H1 (cell line): Measurements from ENCODE around the gene MRPL39. TPM values are rescaled to one million over a fixed set of nuclear protein-coding genes. Genes with fewer than 3 reads are reported as not detected.

Experiments
- CTCF ChIA-PET: fragments of 300-600 bp; sonication (Branson Sonifier 250); formaldehyde crosslinking; loops from one replicate; lab custom pipeline; 2021; ENCODE audit not compliant: partially characterized antibody; lab: Charles Lee
- POLR2A ChIA-PET: fragments of 300-600 bp; sonication (Branson Sonifier 250); formaldehyde crosslinking; loops from one replicate; lab custom pipeline; 2021; ENCODE audit warnings: inconsistent platforms; ENCODE audit not compliant: partially characterized antibody; lab: Charles Lee
- DNase-seq, 2 experiments: peaks; one replicate each; pipeline versions ENCODE4 v3.0.0 to v3.0.0-alpha.2; 2010 to 2022; ENCODE audit warnings: low spot score in 2 of 2, low read depth in 1 of 2, mixed read lengths in 1 of 2
- FAIRE-seq: peaks from 2 replicates; lab custom pipeline; 2011; peaks lifted over from hg19 to GRCh38; lab: Jason Lieb, UNC
- H2AFZ ChIP-seq: 2 replicates; pipeline ENCODE4 v1.8.1; 2012; ENCODE audit warnings: low read length, inconsistent platforms
- H2AK5ac ChIP-seq: 2 replicates; pipeline ENCODE4 v1.6.1; 2013; ENCODE audit warnings: low read depth, low read length
- H2BK120ac ChIP-seq: replicated peaks from 2 replicates; pipeline ENCODE3; 2013; ENCODE audit warnings: low read depth, low read length, inconsistent platforms
- H2BK12ac ChIP-seq: 2 replicates; pipeline ENCODE4 v1.6.1; 2013; ENCODE audit warnings: low read depth, low read length
- H2BK15ac ChIP-seq: 2 replicates; pipeline ENCODE4 v1.6.1; 2013; ENCODE audit warnings: low read length
- H2BK20ac ChIP-seq: 2 replicates; pipeline ENCODE4 v1.6.1; 2013; ENCODE audit warnings: low read length
- H2BK5ac ChIP-seq: 2 replicates; pipeline ENCODE4 v1.6.1; 2013; ENCODE audit warnings: low read depth, low read length
- H3K14ac ChIP-seq: 2 replicates; pipeline ENCODE4 v1.6.1; 2013; ENCODE audit warnings: inconsistent platforms; ENCODE audit not compliant: insufficient read length
- H3K18ac ChIP-seq: 2 replicates; pipeline ENCODE4 v1.6.1; 2013; ENCODE audit warnings: low read length; ENCODE audit errors: extremely low read depth
- H3K23ac ChIP-seq: 2 replicates; pipeline ENCODE4 v1.6.1; 2013; ENCODE audit warnings: inconsistent platforms; ENCODE audit not compliant: insufficient read length
- H3K23me2 ChIP-seq: 2 replicates; pipeline ENCODE4 v1.6.1; 2013; ENCODE audit warnings: low read depth, low read length
- H3K27ac ChIP-seq: 2 replicates; pipeline ENCODE4 v1.6.1; 2011; ENCODE audit warnings: low read depth, low read length, inconsistent platforms
- H3K27me3 ChIP-seq, 4 experiments: replicated peaks in 1 of 4; 1 replicate in 1 of 4; 2 replicates in 3 of 4; pipeline versions ENCODE4 v1.6.1 to v1.8.1; 2011 to 2013; ENCODE audit warnings: low read length in 3 of 4, mild to moderate bottlenecking in 3 of 4, inconsistent platforms in 2 of 4, mixed read lengths in 2 of 4, moderate library complexity in 1 of 4; ENCODE audit not compliant: control insufficient read depth in 3 of 4, insufficient read depth in 3 of 4; ENCODE audit errors: extremely low read depth in 1 of 4
- H3K36me3 ChIP-seq, 4 experiments: 2 replicates each; pipeline versions ENCODE4 v1.6.1 to v1.8.1; 2011 to 2013; ENCODE audit warnings: mild to moderate bottlenecking in 4 of 4, low read length in 3 of 4, moderate library complexity in 2 of 4, control low read depth in 1 of 4, inconsistent platforms in 1 of 4; ENCODE audit not compliant: insufficient read depth in 4 of 4, control insufficient read depth in 2 of 4
- H3K4ac ChIP-seq: replicated peaks from 2 replicates; pipeline ENCODE3; 2013; ENCODE audit warnings: low read length, low read depth, mixed read lengths, inconsistent platforms; ENCODE audit not compliant: insufficient read length
- H3K4me1 ChIP-seq, 4 experiments: replicated peaks in 1 of 4; 1 replicate in 1 of 4; 2 replicates in 3 of 4; pipeline versions ENCODE4 v1.6.1 to v1.8.1; 2011 to 2013; ENCODE audit warnings: low read length in 3 of 4, inconsistent platforms in 2 of 4, mixed read lengths in 1 of 4; ENCODE audit not compliant: insufficient read depth in 4 of 4, control insufficient read depth in 3 of 4
- H3K4me2 ChIP-seq, 2 experiments: 2 replicates each; pipeline versions ENCODE4 v1.6.1 to v1.8.1; 2011 to 2013; ENCODE audit warnings: low read depth in 2 of 2, low read length in 2 of 2, control low read depth in 1 of 2, inconsistent platforms in 1 of 2, mild to moderate bottlenecking in 1 of 2; ENCODE audit not compliant: insufficient read depth in 1 of 2
- H3K4me3 ChIP-seq, 4 experiments: fragments of 200-600, 300-600 bp in 1 of 4; sonication (generic), shearing (Covaris generic), sonication (Bioruptor Twin) in 1 of 4; 2 replicates each; pipeline versions ENCODE4 v1.5.1 to v1.8.1; 2011 to 2016; ENCODE audit warnings: low read length in 4 of 4, low read depth in 3 of 4, control low read depth in 2 of 4, inconsistent platforms in 2 of 4, mild to moderate bottlenecking in 2 of 4, mixed read lengths in 1 of 4, moderate library complexity in 1 of 4; ENCODE audit not compliant: insufficient read depth in 2 of 4; ENCODE audit errors: extremely low read depth in 1 of 4
- H3K56ac ChIP-seq: replicated peaks from 2 replicates; pipeline ENCODE3; 2013; ENCODE audit warnings: low read depth, mild to moderate bottlenecking, mixed read lengths, low read length, inconsistent platforms; ENCODE audit not compliant: insufficient read length
- H3K79me1 ChIP-seq: 2 replicates; pipeline ENCODE4 v1.6.1; 2013; ENCODE audit warnings: low read depth, low read length, control low read depth
- H3K79me2 ChIP-seq, 2 experiments: 2 replicates each; pipeline versions ENCODE4 v1.6.1 to v1.8.1; 2012 to 2013; ENCODE audit warnings: low read length in 2 of 2, mild to moderate bottlenecking in 2 of 2, inconsistent platforms in 1 of 2; ENCODE audit not compliant: insufficient read depth in 2 of 2, control insufficient read depth in 1 of 2
- H3K9ac ChIP-seq, 4 experiments: replicated peaks in 1 of 4; 1 replicate in 1 of 4; 2 replicates in 3 of 4; pipeline versions ENCODE4 v1.6.1 to v1.8.1; 2011 to 2013; ENCODE audit warnings: low read depth in 3 of 4, low read length in 3 of 4, control low read depth in 2 of 4, mild to moderate bottlenecking in 2 of 4, moderate library complexity in 2 of 4, inconsistent platforms in 1 of 4; ENCODE audit errors: extremely low read depth in 1 of 4
- H3K9me3 ChIP-seq, 2 experiments: 2 replicates each; pipeline versions ENCODE4 v1.6.1 to v1.8.1; 2012 to 2013; ENCODE audit warnings: mild to moderate bottlenecking in 2 of 2, moderate library complexity in 2 of 2, control low read depth in 1 of 2, inconsistent platforms in 1 of 2, low read depth in 1 of 2, low read length in 1 of 2, mixed read lengths in 1 of 2; ENCODE audit not compliant: insufficient read depth in 2 of 2
- H4K20me1 ChIP-seq, 2 experiments: replicated peaks in 1 of 2; 2 replicates each; pipeline versions ENCODE3 to v1.8.1; 2011 to 2013; ENCODE audit warnings: inconsistent platforms in 2 of 2, low read length in 2 of 2, mild to moderate bottlenecking in 1 of 2; ENCODE audit not compliant: insufficient read depth in 2 of 2, control insufficient read depth in 1 of 2
- H4K5ac ChIP-seq: 2 replicates; pipeline ENCODE4 v1.6.1; 2013; ENCODE audit warnings: low read length, low read depth, mixed read lengths, inconsistent platforms; ENCODE audit not compliant: insufficient read length
- H4K8ac ChIP-seq: 2 replicates; pipeline ENCODE4 v1.8.0; 2013; ENCODE audit warnings: mild to moderate bottlenecking, moderate library complexity, low read length, inconsistent platforms; ENCODE audit not compliant: insufficient read depth; ENCODE audit errors: extremely low read depth
- H4K91ac ChIP-seq: replicated peaks from 2 replicates; pipeline ENCODE3; 2013; ENCODE audit warnings: low read length, mixed read lengths, inconsistent platforms; ENCODE audit not compliant: insufficient read length
- ASH2L ChIP-seq: fragments of 200-600, 300-600 bp; sonication (generic); IDR thresholded peaks from one replicate; pipeline ENCODE4 v1.7.1; 2017; ENCODE audit warnings: low read length
- CHD2 ChIP-seq: IDR thresholded peaks from 2 replicates; pipeline ENCODE4 v1.6.1; 2012; ENCODE audit warnings: low read length, improper control_type of control experiment
- EGR1 ChIP-seq: IDR thresholded peaks from 2 replicates; pipeline ENCODE4 v1.6.1; 2011; ENCODE audit warnings: low read depth, low read length, borderline replicate concordance
- EP300 ChIP-seq, 2 experiments: IDR thresholded peaks; 1 replicate in 1 of 2; 2 replicates in 1 of 2; pipeline ENCODE4 v1.6.1; 2011 to 2012; ENCODE audit warnings: low read depth in 2 of 2, low read length in 2 of 2, mild to moderate bottlenecking in 2 of 2, borderline replicate concordance in 1 of 2, inconsistent platforms in 1 of 2, moderate library complexity in 1 of 2
- NRF1 ChIP-seq: IDR thresholded peaks from 2 replicates; pipeline ENCODE4 v1.6.1; 2011; ENCODE audit warnings: mild to moderate bottlenecking, low read depth, low read length, improper control_type of control experiment
- POLR2AphosphoS5 ChIP-seq: IDR thresholded peaks from 2 replicates; pipeline ENCODE4 v1.6.1; 2011; ENCODE audit warnings: low read depth, low read length
- SAP30 ChIP-seq: fragments of 300-600 bp; sonication (generic); IDR thresholded peaks from 2 replicates; pipeline ENCODE4 v1.7.1; 2012; ENCODE audit warnings: low read length, moderate library complexity, mild to moderate bottlenecking, inconsistent platforms; ENCODE audit not compliant: insufficient read depth, insufficient replicate concordance
- SP2 ChIP-seq: IDR thresholded peaks from 2 replicates; pipeline ENCODE4 v1.6.1; 2012; ENCODE audit warnings: mild to moderate bottlenecking, low read length, inconsistent platforms
- SRF ChIP-seq: IDR thresholded peaks from 2 replicates; pipeline ENCODE4 v1.6.1; 2011; ENCODE audit warnings: mild to moderate bottlenecking, low read depth, low read length, moderate library complexity
- TBP ChIP-seq: IDR thresholded peaks from 2 replicates; pipeline ENCODE4 v1.6.1; 2011; ENCODE audit warnings: low read depth, low read length, improper control_type of control experiment
- TEAD4 ChIP-seq: IDR thresholded peaks from 2 replicates; pipeline ENCODE4 v1.6.1; 2012; ENCODE audit warnings: low read depth, low read length, inconsistent platforms, mixed read lengths
- YY1 ChIP-seq: IDR thresholded peaks from 2 replicates; pipeline ENCODE4 v1.6.1; 2011; ENCODE audit warnings: low read depth, mild to moderate bottlenecking, low read length
- WGBS, 2 experiments: shearing (Covaris generic) in 1 of 2; methylation state at CpG; one replicate each; pipeline versions ENCODE4 v1.1.6 to v1.1.7; 2013 to 2015; ENCODE audit warnings: low lambda C conversion rate in 2 of 2, mixed read lengths in 2 of 2, inconsistent platforms in 1 of 2, low coverage in 1 of 2, missing lambda C conversion rate in 1 of 2; ENCODE audit not compliant: insufficient replicate concordance in 2 of 2, insufficient coverage in 1 of 2, insufficient read length in 1 of 2; ENCODE audit errors: extremely low coverage in 1 of 2, missing lambda C conversion rate in 1 of 2; 5-methylcytosine and 5-hydroxymethylcytosine counted together
- polyA plus RNA-seq, 7 experiments: library from polyadenylated mRNA; depleted of rRNA in 3 of 7; stranded (reverse) in 5 of 7; unstranded in 2 of 7; fragments of >200 nt in 5 of 7; fragments of 200-250 nt in 2 of 7; gene quantifications; 1 replicate in 5 of 7; 2 replicates in 1 of 7; 4 replicates in 1 of 7; pipeline versions ENCODE4 v1.2.1 to v1.2.3, GENCODE V29; 2011 to 2013; ENCODE audit warnings: missing spikeins in 2 of 7, mixed read lengths in 2 of 7
- total RNA-seq: library from RNA; stranded (reverse); fragmentation: NEBNext Ultra II Directional; extraction: Animal tissue kit (Norgen Biotek cat#: 25700); gene quantifications from 2 replicates; pipeline ENCODE4 v1.2.1, GENCODE V29; 2021

MRPL39 gene
- total and polyA plus RNA-seq, 2 of the 8 experiments (the other 6 are each of a cell fraction or from before 2014, with no cell fraction given), result 20.3 to 43.2 TPM

DNA sequence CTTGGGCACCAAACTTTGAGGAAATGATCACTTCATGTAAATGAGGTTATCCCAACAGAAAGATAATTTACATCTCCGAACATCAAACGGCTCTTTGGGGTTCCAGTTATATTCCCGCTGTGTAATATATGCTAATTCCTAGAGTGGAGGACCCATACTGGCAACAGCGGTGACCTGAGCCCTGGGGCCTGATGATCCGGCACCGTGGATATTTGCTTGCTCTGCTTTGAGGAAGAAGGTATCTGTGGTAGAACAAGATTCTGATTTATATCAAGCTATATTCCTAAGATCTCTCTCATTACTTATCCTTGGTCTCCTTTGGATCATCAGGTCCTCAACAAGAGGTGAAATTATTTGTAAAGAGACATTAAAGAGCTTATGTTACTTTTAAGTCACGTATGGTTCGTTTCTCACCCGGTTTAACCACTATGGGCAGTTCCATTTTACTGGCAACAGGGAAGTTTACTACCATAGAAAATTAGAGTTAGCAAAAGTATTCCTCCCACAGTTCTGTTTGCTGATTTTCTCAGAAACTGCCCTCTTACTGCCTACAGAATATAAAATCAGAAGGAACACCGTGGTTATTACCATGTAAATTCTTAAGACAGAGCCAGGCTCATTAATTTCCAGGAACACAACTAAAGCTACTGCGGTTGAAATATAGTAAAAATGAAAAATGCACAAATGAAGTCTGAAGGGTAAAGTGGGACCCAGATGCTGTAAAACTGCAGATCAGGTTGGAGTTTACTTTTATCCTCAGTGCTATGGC lies 56.7 kb downstream of the MRPL39 start:
- H3K14ac ChIP-seq, result no peak overlapping the region
- no peaks in the 10 kb centered on the region; a peak in 1 of 7 replicates for H3K27me3 ChIP-seq
- H2BK20ac ChIP-seq, result no peak overlapping the region
- no peak overlapping the region for H3K18ac ChIP-seq
- no peaks in the 10 kb centered on the region for H3K36me3 ChIP-seq
- no peak overlapping the region for H4K8ac ChIP-seq
- H3K9ac ChIP-seq, result no peak overlapping the region
- no peaks in the 10 kb centered on the region for H3K79me2 ChIP-seq
- ChIA-PET POLR2A (no interaction called here), CTCF (interaction anchor here (0.6 to 0.7 kb wide), 2 partner anchors 1002 to 1044 kb away, joined by 4 to 5 read pairs; no protein-coding TSS in a partner anchor)
- H3K4me2 ChIP-seq, result no peak overlapping the region
- H3K4ac ChIP-seq, result no peak overlapping the region
- no peaks in the 10 kb centered on the region for H3K4me1 ChIP-seq
- H4K91ac ChIP-seq, result no peak overlapping the region
- no peak overlapping the region for H2AFZ ChIP-seq
- H4K5ac ChIP-seq, result no peak overlapping the region
- H2BK15ac ChIP-seq, result no peak overlapping the region
- no peaks in the 10 kb centered on the region for H3K9me3 ChIP-seq
- no peak overlapping the region for H3K56ac ChIP-seq
- no peak overlapping the region for H2BK12ac ChIP-seq
- no peaks in the 10 kb centered on the region for H3K79me1 ChIP-seq
- 91% methylated on average over 11 of the region's 11 CpGs; no CpG with 5 or more reads in 1 of the 2 experiments for WGBS, 2 experiments
- no peaks in the 10 kb centered on the region; the same call in 1 of the 2 replicates for H3K23me2 ChIP-seq
- no peak for FAIRE-seq
- H3K4me3 ChIP-seq, result no peak overlapping the region
- no peak for DNase-seq
- no peak overlapping the region for H2AK5ac ChIP-seq
- H2BK5ac ChIP-seq, result no peak overlapping the region
- H3K23ac ChIP-seq, result no peak overlapping the region
- no peak overlapping the region for H3K27ac ChIP-seq
- H2BK120ac ChIP-seq, result no peak overlapping the region
- no peaks in the 10 kb centered on the region for H4K20me1 ChIP-seq
- no peak for TF ChIP-seq NRF1
- no peak for TF ChIP-seq SP2
- TF ChIP-seq CHD2, result no peak
- TF ChIP-seq TBP, result no peak
- no peak for TF ChIP-seq TEAD4
- TF ChIP-seq ASH2L, result no peak
- TF ChIP-seq YY1, result no peak
- TF ChIP-seq SRF, result no peak
- TF ChIP-seq POLR2AphosphoS5, result no peak
- TF ChIP-seq EGR1, result no peak
- no peak for TF ChIP-seq EP300 (IDR thresholded peaks at IDR 0.05; ENCODE audit: borderline replicate concordance in 1 of 2, low read depth in 2 of 2, low read length in 2 of 2)
- TF ChIP-seq SAP30, result no peak
